HCT116 (cell line): ENCODE results near the gene HEATR5B. TPM values are rescaled to one million over a fixed set of nuclear protein-coding genes. Genes with fewer than 3 reads are reported as not detected.
"Not testable (repeated sequence)": the region's sequence is repeated elsewhere in the genome, so short reads cannot be mapped to it uniquely, and the experiment has no call there.

Experiments used
- ATAC-seq: fragments of 200-7000 bp; cut with Tn5 transposase; 2 replicates; pipeline ENCODE4 v1.9.1; 2020; ENCODE audit warnings: mild to moderate bottlenecking, moderate library complexity
- BruUV-seq: library from RNA; stranded (reverse); fragments of 400-500 nt; replicated peaks from 2 replicates; lab custom pipeline; 2021; lab: Mats Ljungman, UMichigan
- CTCF ChIA-PET: fragments of 300-600 bp; sonication (Branson Sonifier 250); formaldehyde crosslinking; loops from one replicate; lab custom pipeline; 2021; ENCODE audit warnings: antibody characterized with exemption; lab: Charles Lee
- POLR2A ChIA-PET: fragments of 300-600, 350-600 bp; sonication (Branson Sonifier 250); formaldehyde crosslinking; loops from one replicate; lab custom pipeline; 2021; ENCODE audit warnings: antibody characterized with exemption; lab: Charles Lee
- RAD21 ChIA-PET, 2 experiments: fragments of 300-600 bp; sonication (Branson Sonifier 250); formaldehyde crosslinking; loops; one replicate each; lab custom pipeline; 2023; ENCODE audit warnings: low total read pairs in 2 of 2; ENCODE audit not compliant: uncharacterized antibody in 2 of 2, unreplicated experiment in 2 of 2, low non-redundant PET in 1 of 2; lab: Charles Lee
- DNase-seq: peaks from one replicate; pipeline ENCODE4 v3.0.0-alpha.2; 2010; ENCODE audit warnings: low read depth, low spot score
- H2AFZ ChIP-seq: fragments of 200-600 bp; shearing (Covaris generic), sonication (generic); 2 replicates; pipeline ENCODE4 v1.6.1; 2017; ENCODE audit warnings: low read depth, mixed run types, mixed read lengths, antibody characterized with exemption, low read length; ENCODE audit not compliant: poor library complexity, severe bottlenecking
- H3K27ac ChIP-seq: 2 replicates; pipeline ENCODE4 v1.5.1; 2012; ENCODE audit warnings: low read depth, low read length
- H3K27me3 ChIP-seq: fragments of 200-600 bp; sonication (generic); 2 replicates; pipeline ENCODE4 v1.6.1; 2016; ENCODE audit warnings: mixed run types, low read length, mixed read lengths; ENCODE audit not compliant: insufficient read depth
- H3K36me3 ChIP-seq, 2 experiments: fragments of 200-500 bp in 1 of 2; fragments of 200-600 bp in 1 of 2; sonication (Bioruptor generic) in 1 of 2; sonication (generic) in 1 of 2; 2 replicates each; pipeline versions ENCODE4 v1.5.1 to v1.6.1; 2014 to 2016; ENCODE audit warnings: low read length in 2 of 2, inconsistent platforms in 1 of 2, mixed read lengths in 1 of 2, mixed run types in 1 of 2; ENCODE audit not compliant: insufficient read depth in 2 of 2, control insufficient read depth in 1 of 2
- H3K4me1 ChIP-seq, 2 experiments: fragments of 200-600 bp in 1 of 2; sonication (generic) in 1 of 2; 2 replicates each; pipeline versions ENCODE4 v1.5.1 to v1.6.1; 2012 to 2017; ENCODE audit warnings: low read length in 2 of 2, inconsistent platforms in 1 of 2, mild to moderate bottlenecking in 1 of 2, mixed read lengths in 1 of 2, mixed run types in 1 of 2, moderate library complexity in 1 of 2; ENCODE audit not compliant: insufficient read depth in 2 of 2, control insufficient read depth in 1 of 2
- H3K4me2 ChIP-seq: fragments of 200-600 bp; sonication (generic); 2 replicates; pipeline ENCODE4 v1.6.1; 2017; ENCODE audit warnings: mixed run types, low read length, mixed read lengths
- H3K4me3 ChIP-seq, 2 experiments: fragments of 200-600 bp in 1 of 2; sonication (generic) in 1 of 2; replicated peaks in 1 of 2; 2 replicates each; pipeline ENCODE4 v1.5.1; 2011 to 2016; ENCODE audit warnings: low read length in 2 of 2, control low read depth in 1 of 2, low read depth in 1 of 2, mild to moderate bottlenecking in 1 of 2, mixed read lengths in 1 of 2, mixed run types in 1 of 2
- H3K79me2 ChIP-seq: fragments of 200-600 bp; sonication (generic); 2 replicates; pipeline ENCODE4 v1.6.1; 2017; ENCODE audit warnings: mild to moderate bottlenecking, mixed run types, low read length, moderate library complexity, mixed read lengths; ENCODE audit not compliant: insufficient read depth
- H3K9ac ChIP-seq: fragments of 200-600 bp; sonication (generic); 2 replicates; pipeline ENCODE4 v1.6.1; 2016; ENCODE audit warnings: low read length, mixed read lengths
- H3K9me2 ChIP-seq: fragments of 200-600 bp; sonication (generic), shearing (Covaris generic); 2 replicates; pipeline ENCODE4 v1.6.1; 2017; ENCODE audit warnings: mixed run types, mild to moderate bottlenecking, moderate library complexity; ENCODE audit not compliant: insufficient read depth
- H3K9me3 ChIP-seq, 2 experiments: fragments of 200-500 bp in 1 of 2; fragments of 200-600 bp in 1 of 2; sonication (Bioruptor generic) in 1 of 2; sonication (generic) in 1 of 2; 2 replicates each; pipeline ENCODE4 v1.6.1; 2014 to 2017; ENCODE audit warnings: low read length in 2 of 2, mixed read lengths in 2 of 2, inconsistent platforms in 1 of 2, low read depth in 1 of 2, mild to moderate bottlenecking in 1 of 2, mixed run types in 1 of 2, moderate library complexity in 1 of 2; ENCODE audit not compliant: control insufficient read depth in 1 of 2, insufficient read depth in 1 of 2
- H4K20me1 ChIP-seq: fragments of 200-600 bp; sonication (generic), shearing (Covaris generic); 2 replicates; pipeline ENCODE4 v1.6.1; 2017; ENCODE audit warnings: mixed run types, mild to moderate bottlenecking, moderate library complexity; ENCODE audit not compliant: insufficient read depth
- CBX3 ChIP-seq: IDR thresholded peaks from 2 replicates; pipeline ENCODE4 v1.6.1; 2012; ENCODE audit warnings: low read depth
- CEBPB ChIP-seq: IDR thresholded peaks from 2 replicates; pipeline ENCODE4 v1.6.1; 2012; ENCODE audit warnings: low read depth
- EGR1 ChIP-seq: IDR thresholded peaks from 2 replicates; pipeline ENCODE4 v1.6.1; 2012; ENCODE audit warnings: low read depth
- JUND ChIP-seq: IDR thresholded peaks from 2 replicates; pipeline ENCODE4 v1.6.1; 2012
- POLR2AphosphoS5 ChIP-seq: IDR thresholded peaks from 2 replicates; pipeline ENCODE4 v1.6.1; 2011; ENCODE audit warnings: mild to moderate bottlenecking, low read depth, low read length, moderate library complexity
- RAD21 ChIP-seq: IDR thresholded peaks from 2 replicates; pipeline ENCODE4 v1.6.1; 2012; ENCODE audit warnings: low read depth, mild to moderate bottlenecking
- SP1 ChIP-seq: IDR thresholded peaks from 2 replicates; pipeline ENCODE4 v1.6.1; 2012; ENCODE audit warnings: low read depth
- intact Hi-C: fragments of 100-400 bp; cut with micrococcal nuclease; formaldehyde crosslinking; loops from 2 replicates; pipeline ENCODE4 v1.10.0; 2022
- total RNA-seq: library from RNA; stranded (reverse); gene quantifications from one replicate; pipeline ENCODE4 v1.2.1, GENCODE V29; 2021; ENCODE audit not compliant: unreplicated experiment
- TF ChIP-seq, protein P1 (sequence below): IDR thresholded peaks from 2 replicates; pipeline ENCODE4 v1.6.1; 2012; ENCODE audit warnings: low read depth
- TF ChIP-seq, protein P2 (sequence below): IDR thresholded peaks from 2 replicates; pipeline ENCODE4 v1.6.1; 2012
- TF ChIP-seq, protein P3 (sequence below): IDR thresholded peaks from 2 replicates; pipeline ENCODE4 v1.6.1; 2011; ENCODE audit warnings: mild to moderate bottlenecking, low read length, moderate library complexity; ENCODE audit not compliant: insufficient replicate concordance; ENCODE audit errors: extremely low read depth

HEATR5B gene
- total RNA-seq, 1 experiment from 2014 or later: 10.6 TPM

DNA sequence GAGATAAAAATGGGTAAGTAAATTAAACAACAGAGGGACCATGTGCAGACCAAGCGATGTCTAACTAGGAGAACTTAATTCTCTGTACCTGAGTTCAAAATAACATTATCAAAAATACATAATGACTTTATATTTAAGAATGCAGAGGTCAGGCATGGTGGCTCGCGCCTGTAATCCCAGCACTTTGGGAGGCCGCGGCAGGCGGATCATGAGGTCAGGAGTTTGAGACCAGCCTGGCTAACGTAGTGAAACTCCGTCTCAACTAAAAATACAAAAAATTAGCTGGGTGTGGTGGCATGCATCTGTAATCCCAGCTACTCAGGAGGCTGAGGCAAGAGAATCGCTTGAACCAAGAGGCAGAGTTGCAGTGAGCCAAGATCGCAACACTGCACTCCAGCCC is 138.9 kb downstream of the HEATR5B start:
- CTCF ChIA-PET, H3K27ac ChIP-seq, POLR2A ChIA-PET, ATAC-seq, H3K4me2 ChIP-seq, H3K4me1 ChIP-seq, RAD21 ChIA-PET, H3K36me3 ChIP-seq, DNase-seq, BruUV-seq, H3K4me3 ChIP-seq, intact Hi-C loops, H3K9me3 ChIP-seq, H3K27me3 ChIP-seq, H2AFZ ChIP-seq, H3K9me2 ChIP-seq, H3K9ac ChIP-seq, H4K20me1 ChIP-seq: not testable (repeated sequence)
- peaks cover 36% of the 10 kb centered on the region for H3K79me2 ChIP-seq

DNA sequence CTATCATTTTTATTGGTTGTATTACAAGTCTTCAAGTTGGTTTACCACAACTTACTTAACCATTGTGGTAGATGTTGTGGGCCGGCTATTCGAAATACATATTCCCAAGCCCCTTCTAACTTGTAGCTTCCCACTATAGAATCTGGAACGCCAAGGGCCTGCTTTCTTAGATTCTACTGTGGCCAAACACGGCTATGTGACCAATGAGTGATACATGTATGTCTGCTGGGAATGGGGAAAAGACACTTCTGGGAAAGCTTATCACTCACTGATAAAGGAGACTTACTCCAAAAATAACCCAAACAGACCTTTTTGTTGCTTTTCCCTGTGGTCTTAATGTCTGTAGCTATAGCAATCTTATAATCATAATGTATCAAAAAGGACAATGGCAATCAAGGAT is 142.3 kb downstream of the HEATR5B start:
- H3K9ac ChIP-seq: no peak overlapping the region
- H3K9me3 ChIP-seq: no peaks in the 10 kb centered on the region
- H3K4me2 ChIP-seq: no peak overlapping the region
- H3K79me2 ChIP-seq: peaks cover 30% of the 10 kb centered on the region; the same call in 1 of the 2 replicates
- H4K20me1 ChIP-seq: no peaks in the 10 kb centered on the region
- no peaks in the 10 kb centered on the region for H3K36me3 ChIP-seq
- H2AFZ ChIP-seq: no peak overlapping the region
- no peak overlapping the region for H3K27ac ChIP-seq
- ChIA-PET CTCF (no interaction called here), RAD21 (no interaction called here), POLR2A (no interaction called here)
- DNase-seq (no peak), ATAC-seq (no peak)
- BruUV-seq: no TSS peak
- no peaks in the 10 kb centered on the region for H3K4me1 ChIP-seq
- intact Hi-C loops: no loop called here
- no peaks in the 10 kb centered on the region for H3K27me3 ChIP-seq
- no peaks in the 10 kb centered on the region for H3K9me2 ChIP-seq
- TF ChIP-seq EGR1 (no peak), CEBPB (no peak), POLR2AphosphoS5 (no peak), SP1 (no peak), RAD21 (no peak), JUND (no peak), CBX3 (no peak)
- TF ChIP-seq, protein P1, sequence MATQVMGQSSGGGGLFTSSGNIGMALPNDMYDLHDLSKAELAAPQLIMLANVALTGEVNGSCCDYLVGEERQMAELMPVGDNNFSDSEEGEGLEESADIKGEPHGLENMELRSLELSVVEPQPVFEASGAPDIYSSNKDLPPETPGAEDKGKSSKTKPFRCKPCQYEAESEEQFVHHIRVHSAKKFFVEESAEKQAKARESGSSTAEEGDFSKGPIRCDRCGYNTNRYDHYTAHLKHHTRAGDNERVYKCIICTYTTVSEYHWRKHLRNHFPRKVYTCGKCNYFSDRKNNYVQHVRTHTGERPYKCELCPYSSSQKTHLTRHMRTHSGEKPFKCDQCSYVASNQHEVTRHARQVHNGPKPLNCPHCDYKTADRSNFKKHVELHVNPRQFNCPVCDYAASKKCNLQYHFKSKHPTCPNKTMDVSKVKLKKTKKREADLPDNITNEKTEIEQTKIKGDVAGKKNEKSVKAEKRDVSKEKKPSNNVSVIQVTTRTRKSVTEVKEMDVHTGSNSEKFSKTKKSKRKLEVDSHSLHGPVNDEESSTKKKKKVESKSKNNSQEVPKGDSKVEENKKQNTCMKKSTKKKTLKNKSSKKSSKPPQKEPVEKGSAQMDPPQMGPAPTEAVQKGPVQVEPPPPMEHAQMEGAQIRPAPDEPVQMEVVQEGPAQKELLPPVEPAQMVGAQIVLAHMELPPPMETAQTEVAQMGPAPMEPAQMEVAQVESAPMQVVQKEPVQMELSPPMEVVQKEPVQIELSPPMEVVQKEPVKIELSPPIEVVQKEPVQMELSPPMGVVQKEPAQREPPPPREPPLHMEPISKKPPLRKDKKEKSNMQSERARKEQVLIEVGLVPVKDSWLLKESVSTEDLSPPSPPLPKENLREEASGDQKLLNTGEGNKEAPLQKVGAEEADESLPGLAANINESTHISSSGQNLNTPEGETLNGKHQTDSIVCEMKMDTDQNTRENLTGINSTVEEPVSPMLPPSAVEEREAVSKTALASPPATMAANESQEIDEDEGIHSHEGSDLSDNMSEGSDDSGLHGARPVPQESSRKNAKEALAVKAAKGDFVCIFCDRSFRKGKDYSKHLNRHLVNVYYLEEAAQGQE: no peak
- TF ChIP-seq, protein P2, sequence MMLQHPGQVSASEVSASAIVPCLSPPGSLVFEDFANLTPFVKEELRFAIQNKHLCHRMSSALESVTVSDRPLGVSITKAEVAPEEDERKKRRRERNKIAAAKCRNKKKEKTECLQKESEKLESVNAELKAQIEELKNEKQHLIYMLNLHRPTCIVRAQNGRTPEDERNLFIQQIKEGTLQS: no peak
- TF ChIP-seq, protein P3, sequence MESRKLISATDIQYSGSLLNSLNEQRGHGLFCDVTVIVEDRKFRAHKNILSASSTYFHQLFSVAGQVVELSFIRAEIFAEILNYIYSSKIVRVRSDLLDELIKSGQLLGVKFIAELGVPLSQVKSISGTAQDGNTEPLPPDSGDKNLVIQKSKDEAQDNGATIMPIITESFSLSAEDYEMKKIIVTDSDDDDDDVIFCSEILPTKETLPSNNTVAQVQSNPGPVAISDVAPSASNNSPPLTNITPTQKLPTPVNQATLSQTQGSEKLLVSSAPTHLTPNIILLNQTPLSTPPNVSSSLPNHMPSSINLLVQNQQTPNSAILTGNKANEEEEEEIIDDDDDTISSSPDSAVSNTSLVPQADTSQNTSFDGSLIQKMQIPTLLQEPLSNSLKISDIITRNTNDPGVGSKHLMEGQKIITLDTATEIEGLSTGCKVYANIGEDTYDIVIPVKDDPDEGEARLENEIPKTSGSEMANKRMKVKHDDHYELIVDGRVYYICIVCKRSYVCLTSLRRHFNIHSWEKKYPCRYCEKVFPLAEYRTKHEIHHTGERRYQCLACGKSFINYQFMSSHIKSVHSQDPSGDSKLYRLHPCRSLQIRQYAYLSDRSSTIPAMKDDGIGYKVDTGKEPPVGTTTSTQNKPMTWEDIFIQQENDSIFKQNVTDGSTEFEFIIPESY: no peak
- H3K4me3 ChIP-seq: no peak overlapping the region
